Fibroblast of upper back skin (primary cell): ENCODE data around the gene LIPC.

Experiments used
- DNase-seq: peaks from one replicate; pipeline ENCODE4 v3.0.0-alpha.2; 2013

LIPC gene

GRCh38 chr15:58476525-58477162 lies 44.9 kb downstream of the LIPC start:
- DNase-seq: no peak

GRCh38 chr15:58477170-58477569 lies 45.4 kb downstream of the LIPC start:
- no peak for DNase-seq

GRCh38 chr15:58478035-58478434 lies 46.2 kb downstream of the LIPC start:
- DNase-seq: no peak

GRCh38 chr15:58478579-58478978 lies 46.8 kb downstream of the LIPC start:
- DNase-seq: no peak

- no peak for DNase-seq
Measured at GRCh38 chr15:58479941-58480340, 48.1 kb downstream of the LIPC start.

- DNase-seq: no peak
Measured at GRCh38 chr15:58483376-58483775, 51.6 kb downstream of the LIPC start.

- DNase-seq: no peak
Measured at GRCh38 chr15:58484791-58485600, 53.2 kb downstream of the LIPC start.

- DNase-seq: no peak
Measured at GRCh38 chr15:58486062-58486461, 54.3 kb downstream of the LIPC start.

GRCh38 chr15:58486564-58486963 lies 54.8 kb downstream of the LIPC start:
- DNase-seq: no peak

GRCh38 chr15:58487041-58487723 lies 55.4 kb downstream of the LIPC start:
- DNase-seq: no peak

- no peak for DNase-seq
Measured at GRCh38 chr15:58487724-58488120, 55.9 kb downstream of the LIPC start.

- DNase-seq: no peak
Measured at GRCh38 chr15:58489289-58490085, 57.7 kb downstream of the LIPC start.

GRCh38 chr15:58490086-58490887 lies 58.5 kb downstream of the LIPC start:
- no peak for DNase-seq

- DNase-seq: no peak
Measured at GRCh38 chr15:58490888-58491473, 59.2 kb downstream of the LIPC start.

- DNase-seq: no peak
Measured at GRCh38 chr15:58491499-58492202, 59.9 kb downstream of the LIPC start.

GRCh38 chr15:58492661-58493397 lies 61.0 kb downstream of the LIPC start:
- no peak for DNase-seq

GRCh38 chr15:58494567-58494966 lies 62.8 kb downstream of the LIPC start:
- DNase-seq: no peak

GRCh38 chr15:58495891-58496408 lies 64.2 kb downstream of the LIPC start:
- DNase-seq: no peak

GRCh38 chr15:58497046-58497785 lies 65.4 kb downstream of the LIPC start:
- DNase-seq: no peak
